ENCODE measurements around the gene MKS1.

- no peak for TF ChIP-seq CTCF (conservative IDR thresholded peaks at IDR 0.05 in 1 of 2, IDR thresholded peaks at IDR 0.05 in 1 of 2; ENCODE audit: low read depth in 1 of 2, low read length in 2 of 2)
- no peak for TF ChIP-seq EZH2 (IDR thresholded peaks at IDR 0.05; ENCODE audit: low read length, missing control alignments)
These were observed 46.2 kb upstream of the MKS1 start for GRCh38 chr17:58265271-58265670.
